T-cell (primary cell): ENCODE results near the gene SH3RF1. TPM values are rescaled to one million over a fixed set of nuclear protein-coding genes. Genes with fewer than 3 reads are reported as not detected.

Experiments
- ATAC-seq, 4 experiments: fragments of 200-7000 bp in 3 of 4; fragments of 150-1000 bp in 1 of 4; cut with Tn5 transposase; replicated peaks in 1 of 4; 1 replicate in 3 of 4; 2 replicates in 1 of 4; pipeline ENCODE4 v1.10.0; 2021; ENCODE audit warnings: moderate library complexity in 3 of 4, mild to moderate bottlenecking in 2 of 4, moderate number of reproducible peaks in 1 of 4
- CTCF ChIA-PET, 2 donors: fragments of 300-600 bp; sonication (Branson Sonifier 250); formaldehyde crosslinking; loops; one replicate each; lab custom pipeline; 2022; ENCODE audit warnings: antibody characterized with exemption in 2 of 2; lab: Charles Lee
- POLR2A ChIA-PET, 2 donors: fragments of 300-600 bp; sonication (Branson Sonifier 250); formaldehyde crosslinking; loops; one replicate each; lab custom pipeline; 2022; ENCODE audit warnings: antibody characterized with exemption in 2 of 2; lab: Charles Lee
- DNase-seq, 35 experiments: peaks; one replicate each; pipeline versions ENCODE4 v3.0.0 to v3.0.0-alpha.2; 2013 to 2023
- H3K27ac ChIP-seq: one replicate; pipeline ENCODE4 v1.5.1; 2013; ENCODE audit warnings: low read length
- H3K27me3 ChIP-seq, 2 experiments: replicated peaks in 1 of 2; 1 replicate in 1 of 2; 2 replicates in 1 of 2; pipeline versions ENCODE4 v1.6.1 to v1.7.0; 2013; ENCODE audit warnings: low read length in 1 of 2, mixed read lengths in 1 of 2; ENCODE audit not compliant: control insufficient read depth in 2 of 2, insufficient read depth in 2 of 2; ENCODE audit errors: extremely low read depth in 1 of 2
- H3K36me3 ChIP-seq, 2 donors: 1 replicate in 1 of 2; 2 replicates in 1 of 2; pipeline versions ENCODE4 v1.6.1 to v1.7.0; 2013; ENCODE audit warnings: low read length in 1 of 2; ENCODE audit not compliant: control insufficient read depth in 2 of 2, insufficient read depth in 1 of 2; ENCODE audit errors: extremely low read depth in 1 of 2
- H3K4me1 ChIP-seq, 2 experiments: 1 replicate in 1 of 2; 2 replicates in 1 of 2; pipeline versions ENCODE4 v1.6.1 to v1.7.0; 2013; ENCODE audit warnings: low read length in 2 of 2, mixed read lengths in 1 of 2; ENCODE audit not compliant: insufficient read depth in 2 of 2, control insufficient read depth in 1 of 2; ENCODE audit errors: extremely low read depth in 1 of 2
- H3K4me3 ChIP-seq, 2 donors: 1 replicate in 1 of 2; 2 replicates in 1 of 2; pipeline versions ENCODE4 v1.5.1 to v1.7.0; 2013; ENCODE audit warnings: mild to moderate bottlenecking in 2 of 2, low read length in 1 of 2, moderate library complexity in 1 of 2; ENCODE audit not compliant: control insufficient read depth in 1 of 2; ENCODE audit errors: extremely low read depth in 1 of 2
- H3K9me3 ChIP-seq: 2 replicates; pipeline ENCODE4 v1.7.0; 2013
- H3K27ac Mint-ChIP-seq, 2 donors: one replicate each; pipeline ENCODE4 v1.8.0; 2020 to 2021; ENCODE audit warnings: mild to moderate bottlenecking in 2 of 2, mixed read lengths in 2 of 2
- H3K27me3 Mint-ChIP-seq, 2 donors: one replicate each; pipeline ENCODE4 v1.8.0; 2021 to 2022; ENCODE audit warnings: mixed read lengths in 2 of 2
- H3K36me3 Mint-ChIP-seq: one replicate; pipeline ENCODE4 v1.8.0; 2021; ENCODE audit warnings: mixed read lengths
- H3K4me1 Mint-ChIP-seq, 3 donors: one replicate each; pipeline ENCODE4 v1.8.0; 2020 to 2022; ENCODE audit warnings: mixed read lengths in 3 of 3, mild to moderate bottlenecking in 1 of 3
- H3K4me3 Mint-ChIP-seq, 3 donors: one replicate each; pipeline ENCODE4 v1.8.0; 2020 to 2022; ENCODE audit warnings: mild to moderate bottlenecking in 3 of 3, mixed read lengths in 3 of 3, moderate library complexity in 3 of 3
- H3K9me3 Mint-ChIP-seq, 3 donors: one replicate each; pipeline ENCODE4 v1.8.0; 2020 to 2022; ENCODE audit warnings: mixed read lengths in 3 of 3
- WGBS: methylation state at CpG from one replicate; pipeline ENCODE4 v1.1.5; 2013; ENCODE audit warnings: missing lambda C conversion rate; ENCODE audit not compliant: insufficient coverage; 5-methylcytosine and 5-hydroxymethylcytosine counted together
- total RNA-seq, 35 experiments: library from RNA in 6 of 35; stranded (reverse) in 6 of 35; fragments of 120-200 nt in 1 of 35; gene quantifications; one replicate each; pipeline versions ENCODE4 v1.2.1 to v1.2.4 and lab custom pipeline; 2013 to 2026

SH3RF1 gene
- total RNA-seq, 5 donors from 2014 or later (not counting 1 experiment from before 2014, with no cell fraction given), result 0.23 to 0.60 (median 0.27) TPM; not detected in 1

DNA sequence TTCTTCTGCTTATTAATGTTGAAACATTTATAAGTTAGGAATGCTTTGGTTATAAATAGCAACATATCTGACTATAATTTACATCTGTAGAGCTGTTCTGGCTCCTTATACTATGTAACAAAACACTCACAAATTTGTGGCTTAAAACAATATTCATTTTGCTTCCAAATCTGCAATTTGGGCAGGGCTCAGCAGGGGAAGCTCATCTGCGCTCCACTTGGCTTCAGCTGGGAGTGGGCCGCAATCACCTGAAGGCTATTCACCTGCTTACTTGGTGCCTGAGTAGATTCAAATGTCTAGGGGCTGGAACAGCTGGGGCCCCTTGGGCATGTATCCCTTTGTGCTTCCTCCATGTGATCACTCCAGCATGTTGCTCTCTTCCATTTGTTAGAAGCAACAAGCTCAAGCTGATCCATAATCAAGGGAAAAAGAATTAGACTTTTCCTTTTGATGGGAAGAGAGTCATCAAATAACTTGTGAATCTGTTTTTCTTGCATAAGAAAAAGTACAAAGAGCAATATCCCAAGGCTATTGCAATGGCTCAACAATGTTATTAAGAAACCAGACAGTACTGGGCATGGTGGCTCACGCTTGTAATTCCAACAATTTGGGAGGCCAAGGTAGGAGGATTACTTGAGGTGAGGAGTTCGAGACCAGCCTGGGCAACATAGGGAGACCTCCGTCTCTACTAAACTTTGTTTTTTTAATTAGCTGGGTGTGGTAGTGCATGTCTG, 225.9 kb downstream of the SH3RF1 start:
- H3K9me3 Mint-ChIP-seq, result no peaks in the 10 kb centered on the region
- Histone ChIP-seq H3K4me3 (no peak overlapping the region), H3K27me3 (no peaks in the 10 kb centered on the region), H3K4me1 (no peaks in the 10 kb centered on the region), H3K36me3 (no peaks in the 10 kb centered on the region), H3K27ac (no peak overlapping the region), H3K9me3 (no peaks in the 10 kb centered on the region)
- no peaks in the 10 kb centered on the region for H3K4me1 Mint-ChIP-seq
- H3K4me3 Mint-ChIP-seq, result no peak overlapping the region
- no peak for ATAC-seq
- H3K36me3 Mint-ChIP-seq, result no peaks in the 10 kb centered on the region
- DNase-seq, result no peak
- ChIA-PET CTCF (interaction anchor here (0.6 kb wide), 2 partner anchors 370 to 789 kb away, joined by 4 to 5 read pairs; no protein-coding TSS in a partner anchor), POLR2A (no interaction called here)
- no peak overlapping the region for H3K27ac Mint-ChIP-seq
- 79% methylated on average over 5 of the region's 5 CpGs for WGBS
- H3K27me3 Mint-ChIP-seq, result peaks cover 0 to 8% of the 10 kb centered on the region in 2 donors
